PC-9 (cell line): ENCODE data around the gene CEP131. TPM values are rescaled to one million over a fixed set of nuclear protein-coding genes. Genes with fewer than 3 reads are reported as not detected.

Source experiments
- BruUV-seq: library from RNA; stranded (reverse); fragments of 400-500 nt; replicated peaks from 2 replicates; lab custom pipeline; 2021; lab: Mats Ljungman, UMichigan
- CTCF ChIA-PET: fragments of 300-600 bp; sonication (Branson Sonifier 250); formaldehyde crosslinking; loops from one replicate; lab custom pipeline; 2022; ENCODE audit warnings: antibody characterized with exemption; lab: Charles Lee
- POLR2A ChIA-PET: fragments of 300-600 bp; sonication (Branson Sonifier 250); formaldehyde crosslinking; loops from one replicate; lab custom pipeline; 2022; ENCODE audit warnings: antibody characterized with exemption; ENCODE audit not compliant: unreplicated experiment; lab: Charles Lee
- DNase-seq, 2 experiments: peaks; one replicate each; pipeline versions ENCODE4 v3.0.0 to v3.0.0-alpha.2; 2015 to 2022; ENCODE audit warnings: mixed read lengths in 1 of 2
- H2AFZ ChIP-seq: fragments of 200-600 bp; sonication (generic); 2 replicates; pipeline ENCODE4 v1.8.1; 2017; ENCODE audit warnings: antibody characterized with exemption
- H3F3A ChIP-seq: fragments of 200-600 bp; sonication (generic); 2 replicates; pipeline ENCODE4 v1.8.1; 2017; ENCODE audit warnings: antibody characterized with exemption, mild to moderate bottlenecking, low read depth; ENCODE audit not compliant: insufficient read depth
- H3K27ac ChIP-seq: fragments of 200-600 bp; sonication (generic); 2 replicates; pipeline ENCODE4 v1.6.1; 2016; ENCODE audit warnings: mixed run types
- H3K27me3 ChIP-seq: fragments of 200-600 bp; sonication (generic); 2 replicates; pipeline ENCODE4 v1.6.1; 2016; ENCODE audit warnings: low read depth, mixed run types; ENCODE audit not compliant: insufficient read depth
- H3K36me3 ChIP-seq: fragments of 200-600 bp; sonication (generic); 2 replicates; pipeline ENCODE4 v1.6.1; 2016; ENCODE audit warnings: low read depth, mixed run types
- H3K4me1 ChIP-seq: fragments of 200-600 bp; sonication (generic); replicated peaks from 2 replicates; pipeline ENCODE4 v1.6.1; 2016; ENCODE audit warnings: mixed run types; ENCODE audit not compliant: insufficient read depth
- H3K4me2 ChIP-seq: fragments of 200-600 bp; sonication (generic); 2 replicates; pipeline ENCODE4 v1.6.1; 2017; ENCODE audit warnings: mixed run types
- H3K4me3 ChIP-seq: fragments of 200-600 bp; sonication (generic); 2 replicates; pipeline ENCODE4 v1.6.1; 2016; ENCODE audit warnings: mixed run types
- H3K79me2 ChIP-seq: fragments of 200-600 bp; sonication (generic); 2 replicates; pipeline ENCODE4 v1.6.1; 2017; ENCODE audit warnings: low read depth, mixed run types
- H3K9me2 ChIP-seq: fragments of 200-600 bp; sonication (generic); 2 replicates; pipeline ENCODE4 v1.8.1; 2017; ENCODE audit warnings: mild to moderate bottlenecking; ENCODE audit not compliant: insufficient read depth
- H3K9me3 ChIP-seq: fragments of 200-600 bp; sonication (generic); 2 replicates; pipeline ENCODE4 v1.8.1; 2016; ENCODE audit warnings: low read depth; ENCODE audit not compliant: insufficient read depth
- H4K20me1 ChIP-seq: fragments of 200-600 bp; sonication (generic); 2 replicates; pipeline ENCODE4 v1.8.1; 2017; ENCODE audit not compliant: insufficient read depth
- EZH2 ChIP-seq: fragments of 200-600 bp; sonication (generic); IDR thresholded peaks from 2 replicates; pipeline ENCODE4 v1.8.0; 2017; ENCODE audit warnings: antibody characterized with exemption, low read depth
- intact Hi-C: fragments of 100-400 bp; cut with micrococcal nuclease; formaldehyde crosslinking; loops from one replicate; pipeline ENCODE4 v1.10.0; 2022; ENCODE audit not compliant: unreplicated experiment
- total RNA-seq: library from RNA; stranded (reverse); gene quantifications from 2 replicates; pipeline ENCODE4 v1.2.3, GENCODE V29; 2021
- TF ChIP-seq, protein P1 (sequence below): fragments of 200-600 bp; sonication (generic); conservative IDR thresholded peaks from 2 replicates; pipeline ENCODE4 v1.6.1; 2017; ENCODE audit warnings: mixed run types, antibody characterized with exemption, mild to moderate bottlenecking, moderate library complexity

The CEP131 gene
- total RNA-seq, 1 experiment from 2014 or later: 24.4 TPM

DNA sequence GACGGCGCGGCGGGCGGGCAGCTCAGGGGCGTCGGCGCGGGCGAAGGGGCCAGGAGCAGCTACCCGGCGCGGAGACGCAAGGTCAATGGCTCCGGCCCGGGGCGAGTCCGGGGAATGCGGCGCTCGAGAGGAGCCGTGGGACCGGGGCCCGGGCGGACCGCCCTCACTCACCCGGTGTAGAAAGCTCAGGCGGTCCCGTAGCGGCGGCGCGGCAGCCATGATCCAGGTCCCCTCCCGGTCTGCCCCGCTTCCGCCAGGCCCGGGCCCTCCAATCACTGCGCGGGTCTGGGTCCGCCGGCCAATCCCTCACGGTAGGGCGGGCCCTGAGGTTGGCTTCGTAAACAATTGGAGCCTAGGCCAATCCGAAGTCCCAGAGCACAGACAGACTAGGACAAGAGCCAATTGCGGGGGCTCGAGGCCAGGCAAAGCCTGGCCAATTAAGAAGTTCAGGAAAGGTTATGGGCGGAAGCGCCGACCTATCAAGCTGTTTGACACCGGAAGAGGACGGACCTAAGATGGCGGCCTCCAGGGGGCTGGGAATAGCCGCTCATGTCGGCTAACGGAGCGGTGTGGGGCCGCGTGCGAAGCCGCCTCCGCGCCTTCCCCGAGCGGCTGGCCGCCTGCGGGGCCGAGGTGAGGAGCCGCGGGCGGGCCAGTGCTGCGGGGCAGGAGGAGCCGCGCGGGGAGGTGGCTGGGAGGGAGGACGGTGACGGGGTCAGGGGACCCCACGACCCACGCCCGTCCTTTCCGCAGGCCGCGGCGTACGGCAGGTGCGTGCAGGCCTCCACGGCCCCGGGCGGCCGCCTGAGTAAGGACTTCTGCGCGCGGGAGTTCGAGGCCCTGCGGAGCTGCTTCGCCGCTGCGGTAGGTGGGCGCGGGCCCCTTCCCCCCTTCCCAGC is 16.3 kb upstream of the CEP131 start, which contains the start of the genes NDUFAF8 and TEPSIN:
NDUFAF8 (plus strand) TSS at position 504 of the 899 bp plus-strand sequence; CDS start at position 550, 46 bp downstream.
TEPSIN (minus strand) TSS at position 241 of the 899 bp plus-strand sequence; CDS start at position 219, 22 bp downstream.
- H3K79me2 ChIP-seq: peaks cover 15% of the 10 kb centered on the region
- H2AFZ ChIP-seq: peak within 1 kb of the TSS; percentile 79
- no peaks in the 10 kb centered on the region for H3K36me3 ChIP-seq
- BruUV-seq: no TSS peak
- intact Hi-C loops: loop anchor here (1.0 kb wide), 1 partner anchor 250 kb away; no protein-coding TSS in a partner anchor
- POLR2A ChIA-PET: interaction anchor here (0.5 to 0.6 kb wide), 4 partner anchors 16 to 304 kb away, joined by 3 to 10 read pairs (median 6); partner anchors contain the start of gene CEP131
- no peaks in the 10 kb centered on the region for H3F3A ChIP-seq
- no peak within 1 kb of the TSS for H3K27ac ChIP-seq
- H3K27me3 ChIP-seq: no peaks in the 10 kb centered on the region
- no peaks in the 10 kb centered on the region for H3K9me3 ChIP-seq
- DNase-seq: peak; percentile 97 to 99
- TF ChIP-seq EZH2: no peak
- peaks cover 6% of the 10 kb centered on the region; the same call in 1 of the 2 replicates for H3K4me1 ChIP-seq
- peak within 1 kb of the TSS; percentile 87 for H3K4me2 ChIP-seq
- CTCF ChIA-PET: interaction anchor here (0.5 to 0.6 kb wide), 2 partner anchors 172 to 313 kb away, joined by 3 read pairs; partner anchors contain the start of gene FAAP100
- H4K20me1 ChIP-seq: no peaks in the 10 kb centered on the region; the same call in 1 of the 2 replicates
- no peaks in the 10 kb centered on the region for H3K9me2 ChIP-seq
- H3K4me3 ChIP-seq: peak within 1 kb of the TSS; percentile 75

DNA sequence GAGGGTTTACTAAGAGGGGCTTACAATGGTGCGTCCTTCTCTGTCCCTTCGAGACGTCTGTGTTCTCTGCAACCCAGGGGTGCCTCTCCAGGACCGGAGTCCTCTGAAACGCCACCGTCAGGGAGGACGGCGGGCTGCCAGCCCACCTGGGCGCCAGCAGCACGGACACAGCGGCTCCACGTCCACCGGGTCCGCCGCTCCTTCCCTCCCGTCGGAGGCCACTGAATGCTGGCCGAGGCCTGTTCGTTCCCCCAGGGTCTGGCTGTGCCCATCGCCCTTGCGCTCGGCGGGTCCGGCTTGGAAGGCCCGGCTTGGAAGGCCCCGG is 15.7 kb upstream of the CEP131 start:
- intact Hi-C loops: no loop called here
- DNase-seq: no peak
- no peaks in the 10 kb centered on the region for H3K9me3 ChIP-seq
- peak overlapping the region; percentile 82 for H3K4me2 ChIP-seq
- no peaks in the 10 kb centered on the region for H3K9me2 ChIP-seq
- POLR2A ChIA-PET: interaction anchor here (0.5 to 0.6 kb wide), 2 partner anchors 15 to 156 kb away, joined by 4 to 10 read pairs; partner anchors contain the start of gene CEP131
- peaks cover 15% of the 10 kb centered on the region for H3K79me2 ChIP-seq
- no peak overlapping the region for H3K27ac ChIP-seq
- H3K4me1 ChIP-seq: peaks cover 6% of the 10 kb centered on the region; the same call in 1 of the 2 replicates
- TSS peak; percentile 33 for BruUV-seq
- peak overlapping the region; percentile 75 for H3K4me3 ChIP-seq
- TF ChIP-seq, protein P1, sequence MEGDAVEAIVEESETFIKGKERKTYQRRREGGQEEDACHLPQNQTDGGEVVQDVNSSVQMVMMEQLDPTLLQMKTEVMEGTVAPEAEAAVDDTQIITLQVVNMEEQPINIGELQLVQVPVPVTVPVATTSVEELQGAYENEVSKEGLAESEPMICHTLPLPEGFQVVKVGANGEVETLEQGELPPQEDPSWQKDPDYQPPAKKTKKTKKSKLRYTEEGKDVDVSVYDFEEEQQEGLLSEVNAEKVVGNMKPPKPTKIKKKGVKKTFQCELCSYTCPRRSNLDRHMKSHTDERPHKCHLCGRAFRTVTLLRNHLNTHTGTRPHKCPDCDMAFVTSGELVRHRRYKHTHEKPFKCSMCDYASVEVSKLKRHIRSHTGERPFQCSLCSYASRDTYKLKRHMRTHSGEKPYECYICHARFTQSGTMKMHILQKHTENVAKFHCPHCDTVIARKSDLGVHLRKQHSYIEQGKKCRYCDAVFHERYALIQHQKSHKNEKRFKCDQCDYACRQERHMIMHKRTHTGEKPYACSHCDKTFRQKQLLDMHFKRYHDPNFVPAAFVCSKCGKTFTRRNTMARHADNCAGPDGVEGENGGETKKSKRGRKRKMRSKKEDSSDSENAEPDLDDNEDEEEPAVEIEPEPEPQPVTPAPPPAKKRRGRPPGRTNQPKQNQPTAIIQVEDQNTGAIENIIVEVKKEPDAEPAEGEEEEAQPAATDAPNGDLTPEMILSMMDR: no peak
- no peak for TF ChIP-seq EZH2
- no peaks in the 10 kb centered on the region for H3F3A ChIP-seq
- no peaks in the 10 kb centered on the region for H3K27me3 ChIP-seq
- CTCF ChIA-PET: no interaction called here
- H4K20me1 ChIP-seq: no peaks in the 10 kb centered on the region; the same call in 1 of the 2 replicates
- no peaks in the 10 kb centered on the region for H3K36me3 ChIP-seq
- H2AFZ ChIP-seq: peak overlapping the region; percentile 79; the same call in 1 of the 2 replicates

- POLR2A ChIA-PET: interaction anchor here (0.5 kb wide), 1 partner anchor 15 kb away, joined by 4 read pairs; the partner anchor contains the start of gene CEP131
- Histone ChIP-seq H3K79me2 (peaks cover 15% of the 10 kb centered on the region), H3K4me1 (peaks cover 6% of the 10 kb centered on the region; the same call in 1 of the 2 replicates), H3K27me3 (no peaks in the 10 kb centered on the region), H4K20me1 (no peaks in the 10 kb centered on the region; the same call in 1 of the 2 replicates), H3K36me3 (no peaks in the 10 kb centered on the region), H3K9me3 (no peaks in the 10 kb centered on the region), H3K27ac (no peak overlapping the region), H3F3A (no peaks in the 10 kb centered on the region), H3K4me3 (peak overlapping the region; percentile 75), H3K9me2 (no peaks in the 10 kb centered on the region), H3K4me2 (peak overlapping the region; percentile 82), H2AFZ (0 out of 2 replicates have a peak overlapping the region, but pooled peaks have one; percentile 79)
- no peak for DNase-seq
- no peak for TF ChIP-seq EZH2
- TF ChIP-seq, protein P1: no peak
- intact Hi-C loops: no loop called here
- BruUV-seq: no TSS peak
- CTCF ChIA-PET: no interaction called here
Measured at GRCh38 chr17:81237591-81238489, 15.1 kb upstream of the CEP131 start.
